SK-N-SH (cell line): ENCODE measurements around the gene CDK5. TPM values are rescaled to one million over a fixed set of nuclear protein-coding genes. Genes with fewer than 3 reads are reported as not detected.

Source experiments
- CTCF ChIA-PET: fragments of 300-600, 350-600 bp; formaldehyde crosslinking; extraction: SDS; loops from one replicate; lab custom pipeline; 2021; lab: Yijun Ruan, JAX
- POLR2A ChIA-PET: fragments of 350-600 bp; sonication (Branson Sonifier 250); formaldehyde crosslinking; extraction: SDS; loops from one replicate; lab custom pipeline; 2020; ENCODE audit warnings: antibody characterized with exemption, inconsistent platforms; lab: Yijun Ruan, JAX
- DNase-seq: peaks from one replicate; pipeline ENCODE4 v3.0.0; 2012
- H2AFZ ChIP-seq: fragments of 200-600 bp; sonication (generic); 2 replicates; pipeline ENCODE4 v1.8.1; 2016; ENCODE audit warnings: antibody characterized with exemption, mild to moderate bottlenecking, low read depth
- H3F3A ChIP-seq: fragments of 200-600 bp; sonication (generic); replicated peaks from 2 replicates; pipeline ENCODE3; 2016; ENCODE audit warnings: antibody characterized with exemption, mild to moderate bottlenecking; ENCODE audit not compliant: insufficient read depth
- H3K27ac ChIP-seq, 2 experiments: fragments of 200-500 bp in 1 of 2; fragments of 200-600 bp in 1 of 2; sonication (Bioruptor generic) in 1 of 2; sonication (generic), shearing (Covaris generic) in 1 of 2; 2 replicates each; pipeline versions ENCODE4 v1.5.1 to v1.6.1; 2014 to 2016; ENCODE audit warnings: low read depth in 2 of 2, inconsistent platforms in 1 of 2, low read length in 1 of 2, mild to moderate bottlenecking in 1 of 2, mixed read lengths in 1 of 2
- H3K27me3 ChIP-seq: fragments of 200-600 bp; sonication (generic), shearing (Covaris generic); 2 replicates; pipeline ENCODE4 v1.6.1; 2016; ENCODE audit warnings: mixed run types; ENCODE audit not compliant: insufficient read depth
- H3K36me3 ChIP-seq, 2 experiments: fragments of 200-500 bp in 1 of 2; fragments of 200-600 bp in 1 of 2; sonication (Bioruptor generic) in 1 of 2; sonication (generic) in 1 of 2; replicated peaks in 1 of 2; 2 replicates each; pipeline versions ENCODE3 to v1.5.1; 2014 to 2016; ENCODE audit warnings: low read length in 1 of 2, mild to moderate bottlenecking in 1 of 2; ENCODE audit not compliant: insufficient read depth in 2 of 2, control insufficient read depth in 1 of 2
- H3K4me1 ChIP-seq, 2 experiments: fragments of 200-500 bp in 1 of 2; fragments of 200-600 bp in 1 of 2; sonication (Bioruptor generic) in 1 of 2; sonication (generic), shearing (Covaris generic) in 1 of 2; 2 replicates each; pipeline versions ENCODE4 v1.5.1 to v1.6.1; 2014 to 2016; ENCODE audit warnings: low read depth in 1 of 2, low read length in 1 of 2, mixed run types in 1 of 2; ENCODE audit not compliant: insufficient read depth in 2 of 2, control insufficient read depth in 1 of 2
- H3K4me2 ChIP-seq: fragments of 200-600 bp; sonication (generic), shearing (Covaris generic); 2 replicates; pipeline ENCODE4 v1.6.1; 2017; ENCODE audit warnings: mixed run types
- H3K4me3 ChIP-seq, 2 experiments: fragments of 200-500 bp in 1 of 2; fragments of 200-600 bp in 1 of 2; sonication (Bioruptor generic) in 1 of 2; sonication (generic), shearing (Covaris generic) in 1 of 2; 2 replicates each; pipeline versions ENCODE4 v1.5.1 to v1.8.1; 2014 to 2016; ENCODE audit warnings: low read depth in 2 of 2, inconsistent platforms in 1 of 2, low read length in 1 of 2, mild to moderate bottlenecking in 1 of 2, mixed read lengths in 1 of 2, moderate library complexity in 1 of 2
- H3K79me2 ChIP-seq: fragments of 200-600 bp; sonication (generic); 2 replicates; pipeline ENCODE4 v1.8.1; 2017; ENCODE audit warnings: mild to moderate bottlenecking; ENCODE audit not compliant: insufficient read depth
- H3K9ac ChIP-seq: fragments of 200-600 bp; sonication (generic); 2 replicates; pipeline ENCODE4 v1.6.1; 2017; ENCODE audit warnings: mixed run types
- H3K9me2 ChIP-seq: fragments of 200-600 bp; sonication (generic); 2 replicates; pipeline ENCODE4 v1.6.1; 2017; ENCODE audit warnings: mixed run types
- H3K9me3 ChIP-seq: fragments of 200-600 bp; sonication (generic); 2 replicates; pipeline ENCODE4 v1.6.1; 2017; ENCODE audit warnings: mixed run types, mild to moderate bottlenecking, moderate library complexity
- H4K20me1 ChIP-seq: fragments of 200-600 bp; sonication (generic); 2 replicates; pipeline ENCODE4 v1.6.1; 2017; ENCODE audit warnings: mild to moderate bottlenecking, mixed run types; ENCODE audit not compliant: insufficient read depth
- ELF1 ChIP-seq: IDR thresholded peaks from 2 replicates; pipeline ENCODE4 v1.4.0; 2012
- FOXM1 ChIP-seq: IDR thresholded peaks from 2 replicates; pipeline ENCODE4 v1.4.0; 2012; ENCODE audit warnings: low read depth, mild to moderate bottlenecking
- RCOR1 ChIP-seq: fragments of 150-350 bp; IDR thresholded peaks from 2 replicates; pipeline ENCODE4 v1.6.1; 2017; ENCODE audit warnings: antibody characterized with exemption, low read length
- REST ChIP-seq: IDR thresholded peaks from 2 replicates; pipeline ENCODE4 v1.6.1; 2012; ENCODE audit warnings: mild to moderate bottlenecking, low read depth, low read length, moderate library complexity
- RFX5 ChIP-seq: IDR thresholded peaks from 2 replicates; pipeline ENCODE4 v1.6.1; 2012; ENCODE audit warnings: mild to moderate bottlenecking, improper control_type of control experiment, low read length
- SIN3A ChIP-seq: IDR thresholded peaks from 2 replicates; pipeline ENCODE4 v1.6.1; 2012; ENCODE audit warnings: low read depth, mild to moderate bottlenecking, low read length, moderate library complexity, borderline replicate concordance
- TAF1 ChIP-seq: IDR thresholded peaks from 2 replicates; pipeline ENCODE4 v1.6.1; 2012; ENCODE audit warnings: low read depth, mild to moderate bottlenecking, low read length, moderate library complexity, borderline replicate concordance
- TCF12 ChIP-seq: IDR thresholded peaks from 2 replicates; pipeline ENCODE4 v1.4.0; 2012
- YY1 ChIP-seq: IDR thresholded peaks from 2 replicates; pipeline ENCODE4 v1.4.0; 2012; ENCODE audit warnings: low read depth, mild to moderate bottlenecking
- WGBS: methylation state at CpG from one replicate; pipeline ENCODE4 v1.1.6; 2017; ENCODE audit warnings: low lambda C conversion rate; 5-methylcytosine and 5-hydroxymethylcytosine counted together
- polyA plus RNA-seq, 3 experiments: library from polyadenylated mRNA; depleted of rRNA; stranded (reverse); fragments of >200 nt; gene quantifications; 2 replicates each; pipeline ENCODE4 v1.2.3, GENCODE V29; 2012
- TF ChIP-seq, protein P1 (sequence below): IDR thresholded peaks from 2 replicates; pipeline ENCODE4; 2012
- TF ChIP-seq, protein P2 (sequence below): IDR thresholded peaks from 2 replicates; pipeline ENCODE4 v1.4.0; 2012; ENCODE audit warnings: low read depth, borderline replicate concordance

Gene CDK5
- polyA plus RNA-seq, 1 of the 3 experiments (the other 2 are of a cell fraction), result 125 TPM

GRCh38 chr7:151005566-151005965 is 52.1 kb downstream of the CDK5 start:
- Histone ChIP-seq H2AFZ (no peak overlapping the region), H3K4me2 (no peak overlapping the region), H3K9me3 (no peaks in the 10 kb centered on the region), H3K79me2 (no peaks in the 10 kb centered on the region), H3K27me3 (0 out of 2 replicates have a peak, but pooled peaks cover 5% of the 10 kb centered on the region), H3K4me1 (peaks cover 0 to 14% of the 10 kb centered on the region in 2 experiments; a peak in 1 of 4 replicates), H3K36me3 (no peaks in the 10 kb centered on the region), H4K20me1 (no peaks in the 10 kb centered on the region), H3K27ac (no peak overlapping the region), H3K9ac (no peak overlapping the region), H3F3A (no peaks in the 10 kb centered on the region), H3K9me2 (no peaks in the 10 kb centered on the region), H3K4me3 (no peak overlapping the region)
- TF ChIP-seq SIN3A (no peak), TAF1 (no peak), RCOR1 (no peak), YY1 (no peak), REST (no peak), RFX5 (no peak), TCF12 (no peak), FOXM1 (no peak), ELF1 (no peak)
- TF ChIP-seq, protein P1, sequence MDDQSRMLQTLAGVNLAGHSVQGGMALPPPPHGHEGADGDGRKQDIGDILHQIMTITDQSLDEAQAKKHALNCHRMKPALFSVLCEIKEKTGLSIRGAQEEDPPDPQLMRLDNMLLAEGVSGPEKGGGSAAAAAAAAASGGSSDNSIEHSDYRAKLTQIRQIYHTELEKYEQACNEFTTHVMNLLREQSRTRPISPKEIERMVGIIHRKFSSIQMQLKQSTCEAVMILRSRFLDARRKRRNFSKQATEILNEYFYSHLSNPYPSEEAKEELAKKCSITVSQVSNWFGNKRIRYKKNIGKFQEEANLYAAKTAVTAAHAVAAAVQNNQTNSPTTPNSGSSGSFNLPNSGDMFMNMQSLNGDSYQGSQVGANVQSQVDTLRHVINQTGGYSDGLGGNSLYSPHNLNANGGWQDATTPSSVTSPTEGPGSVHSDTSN, result no peak
- TF ChIP-seq, protein P2, sequence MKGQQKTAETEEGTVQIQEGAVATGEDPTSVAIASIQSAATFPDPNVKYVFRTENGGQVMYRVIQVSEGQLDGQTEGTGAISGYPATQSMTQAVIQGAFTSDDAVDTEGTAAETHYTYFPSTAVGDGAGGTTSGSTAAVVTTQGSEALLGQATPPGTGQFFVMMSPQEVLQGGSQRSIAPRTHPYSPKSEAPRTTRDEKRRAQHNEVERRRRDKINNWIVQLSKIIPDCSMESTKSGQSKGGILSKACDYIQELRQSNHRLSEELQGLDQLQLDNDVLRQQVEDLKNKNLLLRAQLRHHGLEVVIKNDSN, result no peak
- CTCF ChIA-PET, result interaction anchor here (1.2 to 11.3 kb wide), 9 partner anchors 14 to 556 kb away, joined by 3 to 151 read pairs (median 31); partner anchors contain the start of genes ATG9B and NOS3
- POLR2A ChIA-PET, result no interaction called here
- no peak for DNase-seq
- WGBS, result 76% methylated on average over 9 of the region's 9 CpGs

Other genes with a start within 250 kb of the CDK5 start
- not detected in 2 replicates for gene AOC1, start 205.4 kb downstream of the CDK5 start, polyA plus RNA-seq (2012; rRNA removed)
- gene KCNH2, start 79.6 kb downstream of the CDK5 start, polyA plus RNA-seq (2012; rRNA removed), result 2.2 and 6.4 TPM in 2 replicates
- 0.15 and 0.41 TPM in 2 replicates for gene NOS3, start 66.9 kb downstream of the CDK5 start, polyA plus RNA-seq (2012; rRNA removed)
- 0.52 and 0.67 TPM in 2 replicates for gene ATG9B, start 33.4 kb downstream of the CDK5 start, polyA plus RNA-seq (2012; rRNA removed)
- 36.0 and 38.3 TPM in 2 replicates for gene ABCB8, start 29.4 kb downstream of the CDK5 start, polyA plus RNA-seq (2012; rRNA removed)
- gene ASIC3, start 9.4 kb downstream of the CDK5 start, polyA plus RNA-seq (2012; rRNA removed), result 4.0 and 4.5 TPM in 2 replicates
- gene SLC4A2, start 1.7 kb upstream of the CDK5 start, polyA plus RNA-seq (2012; rRNA removed), result 123 and 167 TPM in 2 replicates
- gene FASTK, start 22.9 kb upstream of the CDK5 start, polyA plus RNA-seq (2012; rRNA removed), result 125 and 148 TPM in 2 replicates
- gene TMUB1, start 25.6 kb upstream of the CDK5 start, polyA plus RNA-seq (2012; rRNA removed), result 37.8 and 60.6 TPM in 2 replicates
- gene AGAP3, start 28.6 kb upstream of the CDK5 start, polyA plus RNA-seq (2012; rRNA removed), result 108 and 126 TPM in 2 replicates
- not detected in 2 replicates for gene GBX1, start 109.8 kb upstream of the CDK5 start, polyA plus RNA-seq (2012; rRNA removed)
- not detected in 2 replicates for gene ASB10, start 129.4 kb upstream of the CDK5 start, polyA plus RNA-seq (2012; rRNA removed)
- gene H2BK1, start 152.6 kb upstream of the CDK5 start, polyA plus RNA-seq (2012; rRNA removed), result not detected in 2 replicates
- 75.4 and 102 TPM in 2 replicates for gene ABCF2, start 169.3 kb upstream of the CDK5 start, polyA plus RNA-seq (2012; rRNA removed)
- 60.4 and 68.6 TPM in 2 replicates for gene CHPF2, start 174.6 kb upstream of the CDK5 start, polyA plus RNA-seq (2012; rRNA removed)
- 60.5 and 62.8 TPM in 2 replicates for gene SMARCD3, start 190.8 kb upstream of the CDK5 start, polyA plus RNA-seq (2012; rRNA removed)